ENCODE results near the gene PLAA. TPM values are rescaled to one million over a fixed set of nuclear protein-coding genes. Genes with fewer than 3 reads are reported as not detected.
A peak's percentile ranks its signal among the peaks of the same experiment; 100 is the strongest.

PLAA gene
- total RNA-seq, 6 experiments from 2014 or later, result 33.4 to 37.9 (median 36.7) TPM

GRCh38 chr9:26954050-26954508, 7.0 kb upstream of the PLAA start:
- H3K27me3 Mint-ChIP-seq (ENCODE audit: insufficient read depth), result no peaks in the 10 kb centered on the region
- H3K9me3 Mint-ChIP-seq, result peaks cover 6% of the 10 kb centered on the region; the same call in 1 of the 2 replicates
- peak; percentile 17 for DNase-seq
- no peak overlapping the region for H3K4me3 Mint-ChIP-seq
- H3K36me3 Mint-ChIP-seq (ENCODE audit: low read depth), result peaks cover 8% of the 10 kb centered on the region; the same call in 1 of the 2 replicates
- no peak for TF ChIP-seq CTCF (IDR thresholded peaks at IDR 0.05)
- no peak overlapping the region for H3K27ac Mint-ChIP-seq
- peaks cover 52% of the 10 kb centered on the region for H3K4me1 Mint-ChIP-seq (ENCODE audit: low read depth)

- Mint-ChIP-seq H3K27me3 (ENCODE audit: insufficient read depth) (no peaks in the 10 kb centered on the region), H3K4me3 (no peak overlapping the region)
- TF ChIP-seq CTCF (IDR thresholded peaks at IDR 0.05), result no peak
Measured at GRCh38 chr9:26951794-26952193, 4.8 kb upstream of the PLAA start.

GRCh38 chr9:26950521-26950920, 3.5 kb upstream of the PLAA start:
- H3K4me3 Mint-ChIP-seq, result no peak overlapping the region
- DNase-seq, result no peak
- no peaks in the 10 kb centered on the region for H3K36me3 Mint-ChIP-seq (ENCODE audit: low read depth)
- H3K27me3 Mint-ChIP-seq (ENCODE audit: insufficient read depth), result no peaks in the 10 kb centered on the region; the same call in 1 of the 2 replicates
- peaks cover 6% of the 10 kb centered on the region; the same call in 1 of the 2 replicates for H3K9me3 Mint-ChIP-seq
- H3K27ac Mint-ChIP-seq, result no peak overlapping the region
- peaks cover 48% of the 10 kb centered on the region for H3K4me1 Mint-ChIP-seq (ENCODE audit: low read depth)
- no peak for TF ChIP-seq CTCF (IDR thresholded peaks at IDR 0.05)

More at GRCh38 chr9:26951794-26952193, 4.8 kb upstream of the PLAA start:
- H3K9me3 Mint-ChIP-seq, result peaks cover 6% of the 10 kb centered on the region; the same call in 1 of the 2 replicates
- H3K36me3 Mint-ChIP-seq (ENCODE audit: low read depth), result no peaks in the 10 kb centered on the region
- no peak overlapping the region for H3K27ac Mint-ChIP-seq
- peaks cover 50% of the 10 kb centered on the region for H3K4me1 Mint-ChIP-seq (ENCODE audit: low read depth)
- no peak for DNase-seq

- Mint-ChIP-seq H3K27me3 (ENCODE audit: insufficient read depth) (no peaks in the 10 kb centered on the region; the same call in 1 of the 2 replicates), H3K36me3 (ENCODE audit: low read depth) (no peaks in the 10 kb centered on the region), H3K4me1 (ENCODE audit: low read depth) (peaks cover 49% of the 10 kb centered on the region), H3K4me3 (peak overlapping the region; percentile 54), H3K9me3 (peaks cover 6% of the 10 kb centered on the region; the same call in 1 of the 2 replicates), H3K27ac (peak overlapping the region; percentile 73)
- TF ChIP-seq CTCF (IDR thresholded peaks at IDR 0.05), result no peak
- peak; percentile 53 for DNase-seq
Measured at GRCh38 chr9:26949637-26950069, 2.6 kb upstream of the PLAA start.

GRCh38 chr9:26947736-26948135, 694 bp upstream of the PLAA start:
- Mint-ChIP-seq H3K36me3 (ENCODE audit: low read depth) (peaks cover 16% of the 10 kb centered on the region), H3K4me1 (ENCODE audit: low read depth) (peaks cover 53% of the 10 kb centered on the region), H3K9me3 (peaks cover 6% of the 10 kb centered on the region; the same call in 1 of the 2 replicates), H3K27ac (peak overlapping the region; percentile 100), H3K4me3 (peak overlapping the region; percentile 87), H3K27me3 (ENCODE audit: insufficient read depth) (no peaks in the 10 kb centered on the region; the same call in 1 of the 2 replicates)
- DNase-seq, result no peak
- no peak for TF ChIP-seq CTCF (IDR thresholded peaks at IDR 0.05)

All from HFFc6 (cell line).